Activated gamma-delta T cell treated with anti-CD3 and anti-CD28 coated beads, Interleukin-2, amount 50 U/mL, for 16 hours (primary cell): Measurements from ENCODE around the gene PAX8.
A peak's percentile ranks its signal among the peaks of the same experiment; 100 is the strongest.

Experiments used
- DNase-seq: peaks from one replicate; pipeline ENCODE4 v3.0.0-alpha.2; 2020; ENCODE audit warnings: low read depth

The PAX8 gene

DNA sequence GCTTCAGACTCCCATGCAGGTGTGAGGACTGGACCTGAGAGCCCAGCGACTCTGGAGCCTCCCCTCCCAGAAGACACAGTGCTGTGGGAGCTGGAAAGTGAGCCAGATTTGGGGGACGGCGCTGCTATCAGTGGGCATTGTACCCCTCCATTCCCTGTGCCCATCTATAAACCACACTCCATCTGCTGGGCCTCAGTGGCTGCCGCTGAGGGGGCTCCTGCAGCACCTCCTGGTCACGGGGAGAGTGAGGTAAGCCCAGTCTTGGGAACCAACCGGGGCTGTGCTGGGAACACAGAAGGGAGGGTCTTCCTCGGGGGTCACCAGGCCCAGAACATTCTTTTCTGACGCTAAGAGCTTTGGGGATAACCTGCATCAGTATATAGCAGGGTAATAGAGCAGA, 95.5 kb downstream of the PAX8 start:
- no peak for DNase-seq

DNA sequence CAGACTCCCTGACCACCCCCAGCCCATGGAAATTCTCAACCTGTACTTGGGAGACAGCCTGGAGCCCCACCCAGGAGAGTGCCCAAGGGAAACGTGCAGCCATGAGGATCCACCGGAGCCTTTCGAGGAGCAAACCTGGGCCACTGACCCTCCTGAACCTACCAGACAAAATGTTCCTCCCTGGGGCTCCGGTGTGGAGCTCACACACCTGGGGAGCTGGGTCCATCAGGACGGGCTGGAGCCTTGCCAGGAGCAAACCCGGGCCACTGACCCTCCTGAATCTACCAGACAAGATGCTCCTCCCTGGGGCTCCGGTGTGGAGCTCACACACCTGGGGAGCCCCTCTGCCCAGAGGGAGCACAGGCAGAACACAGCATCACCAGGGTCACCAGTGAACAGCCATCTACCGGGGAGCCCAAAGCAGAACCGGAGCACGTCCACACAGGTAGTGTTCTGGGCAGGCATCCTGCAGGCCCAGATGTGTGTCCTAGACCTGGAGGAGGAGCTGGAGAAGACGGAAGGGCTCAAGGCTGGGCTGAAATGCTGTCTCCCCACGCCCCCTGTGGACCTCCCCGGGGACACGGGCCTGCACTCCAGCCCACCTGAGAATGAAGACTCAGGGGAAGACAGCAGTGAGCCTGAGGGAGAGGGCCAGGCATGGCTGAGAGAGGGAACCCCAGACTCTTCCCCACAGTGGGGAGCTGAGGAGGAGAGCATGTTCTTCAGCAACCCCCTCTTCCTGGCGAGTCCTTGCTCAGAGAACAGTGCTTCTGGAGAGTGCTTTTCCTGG, 96.1 kb downstream of the PAX8 start:
- DNase-seq: no peak

DNA sequence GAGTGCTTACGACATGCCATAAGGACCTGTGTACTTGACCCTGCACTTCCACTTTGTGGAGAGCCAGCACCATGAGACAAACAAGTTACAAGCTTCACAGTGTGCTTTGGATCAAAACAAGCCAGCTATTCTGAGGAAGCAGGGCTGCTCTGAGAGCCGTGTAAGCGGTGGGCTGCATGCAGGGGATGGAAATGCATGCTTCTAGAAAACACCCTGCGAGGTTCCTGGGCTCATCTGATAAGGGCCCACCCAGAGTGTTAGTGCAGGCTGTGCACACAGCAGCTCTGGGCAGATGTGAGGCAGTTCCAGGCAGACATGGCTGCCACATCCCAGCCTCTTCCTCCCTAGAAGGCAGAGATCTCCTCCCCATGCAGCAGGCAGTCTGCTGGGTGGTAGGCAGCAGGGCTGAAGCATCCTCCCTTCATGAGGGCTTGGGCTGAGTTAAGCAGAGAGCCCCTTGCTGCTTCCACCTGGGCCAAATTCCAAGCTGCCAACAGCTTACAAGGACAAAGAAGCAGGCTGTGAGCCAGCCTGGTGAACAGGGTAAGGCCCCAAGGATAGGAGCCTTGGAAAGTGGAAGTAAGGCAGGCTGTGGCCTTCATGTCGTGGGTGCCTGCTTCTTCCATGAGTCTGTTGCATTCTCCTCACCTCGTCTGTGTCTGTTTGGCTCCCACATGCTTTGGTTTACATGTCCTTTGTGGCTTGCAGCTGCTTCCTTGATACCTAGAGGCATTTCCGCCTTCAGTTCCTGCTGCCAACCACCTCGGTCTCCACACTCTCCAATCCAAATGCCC, 97.3 kb downstream of the PAX8 start:
- DNase-seq: no peak

DNA sequence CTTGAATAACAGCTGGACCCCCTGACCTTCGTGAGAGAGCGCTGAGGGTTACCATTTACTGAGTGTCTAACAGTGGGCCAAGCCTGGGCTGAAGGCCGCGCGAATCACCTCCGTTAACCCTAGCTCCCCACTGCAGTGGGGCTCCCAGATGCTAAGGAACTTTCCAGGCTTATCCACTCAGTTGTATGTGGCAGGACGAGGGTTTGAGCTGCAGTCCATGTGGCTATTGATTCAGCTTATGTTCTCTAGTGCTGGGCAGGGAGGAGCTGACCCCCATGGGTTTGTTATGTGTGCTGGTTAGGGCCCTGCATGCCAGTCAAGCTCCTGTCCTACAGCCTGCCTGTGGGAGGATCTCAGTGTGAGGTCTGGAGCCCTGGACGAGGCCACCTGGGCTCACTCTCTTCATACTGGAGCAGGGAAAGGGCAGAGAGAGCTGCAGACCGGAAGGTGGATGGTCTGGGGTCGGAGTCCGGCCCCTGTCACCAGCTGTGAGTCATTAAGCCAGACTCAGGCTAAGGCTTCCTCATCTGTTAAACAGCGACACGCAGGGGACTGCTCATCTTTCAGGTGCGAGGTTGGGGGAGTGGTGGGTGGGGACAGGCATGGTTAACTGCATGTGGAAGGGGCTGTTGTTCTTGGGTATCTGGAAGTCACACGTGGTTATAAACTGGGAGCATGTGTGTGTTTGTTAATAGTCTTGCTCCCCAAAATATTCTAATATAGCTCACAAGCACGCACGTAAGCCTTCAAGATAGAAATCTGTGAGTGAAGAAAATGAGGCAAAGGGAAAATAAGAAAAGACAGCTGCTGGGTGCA, 98.4 kb downstream of the PAX8 start:
- DNase-seq: no peak

DNA sequence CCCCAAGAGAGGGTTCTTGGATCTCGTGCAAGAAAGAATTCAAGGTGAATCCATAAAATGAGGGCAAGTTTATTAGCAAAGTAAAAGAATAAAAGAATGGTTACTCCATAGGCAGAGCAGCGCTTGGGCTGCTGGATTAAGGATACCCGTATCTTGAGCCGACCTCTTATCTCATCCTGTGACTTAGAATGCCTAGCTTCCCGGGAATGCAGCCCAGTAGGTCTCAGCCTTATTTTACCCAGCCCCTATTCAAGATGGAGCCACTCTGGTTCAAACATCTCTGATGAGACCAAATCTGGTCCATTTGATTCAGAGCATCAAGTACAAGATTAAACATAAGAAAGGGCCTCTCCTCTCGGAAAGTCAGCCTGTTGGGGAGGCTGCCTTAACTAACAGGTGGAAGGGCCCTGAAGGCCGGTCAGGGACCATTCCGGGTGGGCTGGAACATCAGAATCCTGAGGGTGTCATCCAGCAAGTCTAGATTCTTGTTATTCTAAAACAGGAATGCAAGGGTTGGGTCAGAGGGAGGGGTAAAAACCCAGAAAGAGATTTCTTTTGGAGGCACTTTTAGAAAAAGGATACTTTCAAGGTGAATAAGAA, 99.2 kb downstream of the PAX8 start:
- DNase-seq: no peak

DNA sequence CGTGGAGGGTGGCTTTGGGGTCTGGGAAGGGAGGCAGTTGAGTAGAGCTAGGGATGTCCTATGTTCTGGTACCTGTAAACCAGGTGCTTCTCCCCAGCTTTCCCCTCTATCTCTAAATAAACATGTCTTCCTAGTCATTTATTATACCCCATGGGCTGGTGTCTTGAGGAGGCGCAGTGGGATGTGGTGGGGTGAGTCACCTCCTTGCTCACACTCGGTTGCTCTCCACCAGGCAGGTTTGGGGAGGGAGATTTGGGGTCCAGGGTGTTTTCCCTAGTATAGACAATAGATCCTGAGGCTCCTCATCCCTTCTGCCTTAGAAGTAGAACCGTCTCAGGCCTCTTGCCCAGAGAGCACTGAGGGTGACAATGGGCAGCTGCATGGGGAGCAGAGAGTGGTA, 99.8 kb downstream of the PAX8 start:
- no peak for DNase-seq

DNA sequence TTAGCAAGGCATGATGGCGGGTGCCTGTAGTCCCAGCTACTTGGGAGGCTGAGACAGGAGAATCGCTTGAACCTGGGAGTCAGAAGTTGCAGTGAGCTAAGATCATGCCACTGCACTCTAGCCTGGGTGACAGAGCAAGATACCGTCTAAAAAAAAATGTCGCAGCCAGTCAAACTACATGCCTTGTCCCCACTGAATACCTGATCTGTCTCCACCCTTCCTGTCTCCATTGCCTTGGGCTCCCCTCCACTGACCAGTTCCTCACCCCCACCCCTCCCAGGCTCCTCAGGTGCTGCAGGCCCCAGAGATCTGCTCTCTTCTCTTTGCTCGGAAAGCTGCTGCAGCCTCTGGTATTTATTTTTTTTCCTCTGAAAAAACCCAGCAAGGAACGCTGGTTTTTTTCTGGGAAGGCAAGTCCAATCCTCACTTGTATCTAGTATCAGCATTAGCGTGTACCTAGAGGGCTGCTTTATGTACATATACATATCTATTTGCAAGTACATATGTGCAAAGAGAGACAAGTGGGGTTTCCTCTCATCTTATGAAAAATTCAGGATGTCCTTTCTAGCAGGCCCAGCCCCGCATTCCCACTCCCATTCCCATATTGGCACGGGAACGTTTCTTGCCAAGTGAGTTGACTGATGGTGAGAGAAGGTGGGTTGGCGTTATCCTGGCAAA, 100.5 kb downstream of the PAX8 start:
- no peak for DNase-seq

DNA sequence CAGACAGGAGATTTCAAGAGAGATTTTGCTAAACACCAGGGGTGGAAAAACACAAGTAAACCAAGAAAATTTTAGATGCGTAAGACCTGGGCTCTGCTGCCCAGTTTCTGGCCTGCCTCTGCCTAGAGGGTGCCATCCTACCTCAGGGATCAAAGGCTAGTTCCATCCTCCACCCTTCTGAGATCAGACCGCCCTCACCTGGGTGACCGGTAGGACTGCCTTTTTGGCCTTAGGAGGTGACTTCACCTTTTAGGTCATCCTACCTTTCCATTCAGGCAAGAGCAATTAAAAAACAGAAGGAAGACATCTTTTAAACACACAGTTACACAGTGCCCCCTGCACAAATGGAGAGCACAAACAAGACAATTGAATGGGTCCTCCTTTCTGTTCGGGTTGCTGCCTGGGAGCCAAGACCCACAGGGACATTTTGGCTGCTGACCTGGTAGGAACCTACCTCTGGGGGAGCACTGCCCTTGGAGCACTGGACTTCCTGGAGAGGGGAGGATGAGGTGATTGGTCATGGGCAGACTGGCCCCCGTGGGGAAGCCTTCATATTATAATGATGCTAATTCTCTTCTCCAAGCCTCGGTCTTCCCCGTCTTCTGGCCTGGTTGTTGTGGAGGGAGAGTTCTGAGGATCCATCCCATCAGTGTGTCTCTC, 101.9 kb downstream of the PAX8 start:
- DNase-seq: no peak

DNA sequence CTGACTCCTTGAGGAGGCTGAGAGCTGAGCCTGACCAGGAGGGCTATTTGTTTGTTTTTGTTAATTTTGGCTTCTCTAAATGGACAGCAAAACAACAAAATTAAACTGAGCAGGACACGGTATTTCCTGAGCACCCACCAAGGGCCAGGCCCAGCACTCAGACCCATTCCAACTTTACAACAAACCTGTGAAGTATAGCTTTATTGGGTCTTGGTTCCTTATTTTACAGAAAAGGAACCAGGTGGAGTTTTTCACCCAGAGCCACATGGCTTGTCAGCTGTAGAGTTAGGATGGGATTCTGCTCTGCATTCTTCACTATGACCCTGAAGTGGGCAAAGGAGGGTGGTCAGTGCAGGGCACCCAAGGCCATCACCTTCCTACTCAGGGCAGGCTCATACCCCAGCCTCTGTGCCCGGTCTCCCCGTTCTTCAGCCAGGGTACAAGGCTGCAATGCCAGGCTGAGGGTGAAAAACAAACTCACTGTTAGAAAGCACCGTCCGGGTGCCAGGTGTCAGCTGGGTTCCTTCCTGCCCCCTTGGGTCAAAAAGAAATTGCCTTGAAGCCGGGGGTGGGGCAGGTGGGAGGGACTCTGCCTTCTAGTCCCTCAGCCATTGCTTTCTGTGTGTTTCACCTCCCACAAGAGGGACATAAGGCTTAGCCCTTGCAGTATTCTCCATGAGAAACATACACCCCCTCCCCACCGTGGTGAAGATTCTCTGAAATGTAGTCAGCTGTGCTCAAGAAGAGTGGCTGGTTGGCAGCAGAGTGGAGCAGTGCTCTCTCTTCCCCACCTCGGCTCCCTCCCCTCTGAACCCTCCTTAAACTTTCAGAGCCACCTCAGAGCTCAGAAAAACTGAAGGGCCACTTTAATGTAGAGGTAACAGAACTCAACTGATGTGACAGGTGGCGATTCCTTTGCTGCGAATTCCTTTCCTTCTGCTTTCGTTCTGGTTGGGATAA, 102.7 kb downstream of the PAX8 start:
- DNase-seq: no peak

DNA sequence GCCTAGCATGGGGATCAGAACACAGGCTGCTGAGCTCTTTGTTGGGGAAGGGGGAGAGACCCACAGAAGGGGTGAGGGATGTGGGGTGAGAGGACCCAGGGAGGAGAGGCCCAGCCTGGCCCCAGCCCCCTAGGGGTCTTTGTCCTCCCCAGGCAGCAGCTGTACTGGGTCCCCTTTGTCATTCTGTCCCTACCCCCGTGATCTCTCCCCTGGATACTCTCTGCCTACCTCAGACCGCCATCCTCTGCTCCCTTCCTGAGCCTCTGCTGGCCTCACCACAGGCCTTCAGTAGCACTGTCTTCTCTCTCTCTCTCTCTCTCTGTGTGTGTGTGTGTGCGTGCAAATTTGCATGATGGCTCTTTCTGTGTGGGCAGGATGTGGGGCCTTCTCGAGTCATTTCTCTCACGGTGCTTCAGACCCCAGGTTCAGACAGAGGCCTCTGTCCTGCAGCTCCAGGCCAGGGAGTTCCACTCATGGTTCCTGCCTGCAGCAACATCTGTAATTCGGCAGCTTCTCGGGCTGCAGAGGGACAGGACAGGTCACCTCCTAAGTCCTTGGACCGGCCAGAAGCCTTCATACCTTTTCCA, 103.6 kb downstream of the PAX8 start:
- peak; percentile 65 for DNase-seq

DNA sequence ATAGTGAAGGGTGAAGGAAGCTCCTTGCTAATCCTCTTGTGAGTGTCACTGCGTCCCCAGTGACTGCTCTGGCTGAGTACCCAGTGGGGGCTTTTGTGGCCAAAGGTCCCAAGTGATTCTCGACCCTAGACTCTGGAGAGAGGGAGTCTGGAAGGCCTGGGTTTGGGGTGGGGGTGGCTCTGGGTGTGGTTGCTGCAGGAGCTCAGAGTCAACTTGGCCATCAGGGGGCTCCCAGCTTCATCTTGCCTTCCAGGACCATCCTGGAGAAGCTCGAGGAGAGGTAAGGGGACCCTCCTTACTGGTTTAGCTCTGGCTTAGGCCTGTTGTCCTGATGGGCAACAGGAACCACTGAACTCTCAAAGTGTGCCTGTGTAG, 104.4 kb downstream of the PAX8 start:
- DNase-seq: no peak

DNA sequence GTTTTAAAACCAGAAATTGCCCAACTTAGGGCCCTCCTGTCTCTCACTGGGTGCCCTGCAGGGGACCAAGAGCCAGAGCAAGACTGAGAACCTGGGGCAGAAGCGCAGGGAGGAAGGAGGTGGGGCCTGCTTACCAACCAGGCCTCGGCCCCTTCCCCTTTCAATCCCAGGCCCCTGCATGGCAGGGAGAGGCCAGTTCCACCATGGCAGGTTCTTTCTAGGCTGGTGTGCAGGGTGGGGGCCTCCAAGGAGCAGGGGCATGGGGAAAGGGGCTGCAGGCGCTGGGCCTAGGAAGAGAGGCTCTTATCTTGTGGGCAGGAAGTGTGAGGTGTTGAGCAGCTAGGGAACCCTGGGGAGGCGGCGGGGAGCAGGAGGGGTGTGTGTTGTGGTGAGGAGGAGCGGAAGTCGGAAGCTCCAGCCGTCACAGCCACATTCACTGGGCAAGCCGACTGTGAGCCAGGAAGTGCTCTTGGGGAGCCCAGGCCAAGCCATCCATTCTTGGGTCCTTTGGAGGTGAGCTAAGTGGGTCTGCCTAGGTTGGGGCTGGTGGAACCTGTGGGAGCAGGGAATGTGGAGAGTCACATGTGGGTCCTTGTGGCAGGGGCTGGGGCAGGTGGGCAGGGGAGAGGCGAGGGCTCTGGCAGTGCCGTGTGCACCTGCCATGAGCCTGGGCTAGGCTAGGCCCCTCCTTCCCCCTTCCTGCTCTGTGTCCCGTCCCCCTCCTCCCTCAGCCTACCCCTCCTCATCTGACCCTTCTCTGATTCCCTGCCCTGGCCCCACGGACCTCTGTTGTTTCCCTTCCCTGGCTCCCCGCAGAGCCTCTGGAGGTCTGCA, 105.0 kb downstream of the PAX8 start, which contains the start of gene PSD4:
Gene PSD4, plus strand, starts transcription at position 430 of the 834 bp plus-strand sequence. CDS start 8,486 bp downstream, outside the sequence.
- peak; percentile 83 for DNase-seq

DNA sequence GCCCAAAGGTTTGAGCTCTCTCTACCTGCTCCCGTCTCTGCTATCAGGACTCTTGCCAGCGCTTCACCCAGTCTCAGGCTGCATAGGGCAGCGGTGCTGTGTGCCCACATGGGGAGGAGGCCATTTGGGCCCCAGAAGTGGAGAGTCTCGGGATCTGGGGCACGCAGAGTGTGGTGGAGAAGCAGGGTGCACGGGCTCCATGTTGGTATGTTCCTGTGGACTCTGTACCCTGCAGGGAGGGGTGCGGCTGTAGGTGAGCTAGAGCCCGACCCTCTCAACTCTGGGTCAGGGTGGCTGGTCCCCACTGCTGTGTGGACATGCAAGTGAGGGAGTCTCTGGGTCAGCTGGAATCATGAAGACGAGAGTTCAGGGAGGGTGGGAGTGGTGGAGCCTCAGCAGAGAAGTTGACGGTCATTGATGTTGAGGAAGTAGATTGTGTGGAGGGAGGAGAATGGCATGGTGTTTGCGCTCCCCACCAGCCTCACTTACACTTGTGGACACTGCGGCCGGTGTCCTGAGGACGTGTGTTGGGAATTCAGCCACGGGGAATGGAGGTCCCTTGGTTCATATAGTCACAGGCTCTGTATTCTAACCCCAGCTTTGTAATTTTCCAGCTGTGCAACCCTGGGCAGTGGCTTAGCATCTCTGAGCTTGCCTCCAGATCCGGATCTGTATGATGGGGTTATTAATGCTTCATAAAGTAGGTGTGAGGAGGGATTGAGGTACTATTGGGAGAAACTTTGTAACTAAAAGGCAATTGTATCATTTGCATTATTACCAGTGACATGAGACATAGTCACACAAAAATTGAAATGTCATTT, 105.8 kb downstream of the PAX8 start:
- DNase-seq: no peak

DNA sequence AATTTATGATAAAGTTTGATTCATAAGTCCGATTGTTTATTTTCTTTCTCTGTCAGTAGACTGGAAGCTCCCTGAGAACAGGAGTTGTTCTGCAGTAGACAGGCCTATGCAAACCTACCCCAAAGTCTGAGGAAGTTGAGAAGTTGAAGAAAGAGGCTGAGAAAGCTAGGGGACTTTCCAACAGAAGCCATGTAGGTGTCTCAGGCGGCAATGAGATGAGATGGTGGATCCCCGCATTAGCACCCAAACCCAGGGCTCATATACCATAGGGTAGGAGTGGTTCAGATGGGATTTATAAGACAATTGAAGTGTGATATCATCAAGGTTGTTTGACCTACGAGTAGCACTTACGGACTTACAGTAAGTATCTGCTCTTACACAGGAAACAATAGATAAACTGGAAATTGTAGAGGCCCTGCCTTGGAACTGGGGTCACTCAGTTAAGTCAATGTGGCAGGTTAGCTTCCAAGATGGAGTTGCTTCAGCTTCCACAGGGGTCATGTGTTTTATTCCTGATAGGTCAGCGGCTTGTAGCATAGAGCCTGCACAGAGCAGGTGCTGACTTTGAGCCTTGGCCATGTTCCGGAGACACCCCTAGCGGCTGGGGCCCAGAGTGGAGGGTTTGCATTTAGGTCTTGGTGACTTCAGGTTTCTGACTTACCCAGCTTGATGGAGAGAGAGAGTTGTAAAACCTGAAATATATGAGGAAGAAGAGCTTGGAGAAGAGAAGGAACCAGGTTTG, 107.2 kb downstream of the PAX8 start:
- DNase-seq: no peak

DNA sequence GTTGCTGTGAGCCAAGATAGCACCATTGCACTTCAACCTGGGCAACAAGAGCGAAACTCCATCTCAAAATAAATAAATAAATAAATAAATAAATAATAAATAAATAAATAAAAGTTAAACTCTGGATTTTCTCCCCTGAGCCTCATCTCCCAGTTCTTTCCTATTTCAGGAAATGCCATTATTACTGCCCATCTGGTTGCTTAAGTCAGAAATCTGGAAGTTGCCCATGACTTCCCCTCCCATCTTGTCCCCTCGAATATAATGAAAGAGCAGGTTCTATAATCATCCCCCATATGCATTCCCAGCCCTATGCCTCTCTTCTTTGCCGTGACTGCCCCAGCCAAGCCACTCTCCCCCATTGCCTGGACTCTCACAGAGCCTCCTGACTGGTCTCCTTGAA, 109.1 kb downstream of the PAX8 start:
- no peak for DNase-seq

DNA sequence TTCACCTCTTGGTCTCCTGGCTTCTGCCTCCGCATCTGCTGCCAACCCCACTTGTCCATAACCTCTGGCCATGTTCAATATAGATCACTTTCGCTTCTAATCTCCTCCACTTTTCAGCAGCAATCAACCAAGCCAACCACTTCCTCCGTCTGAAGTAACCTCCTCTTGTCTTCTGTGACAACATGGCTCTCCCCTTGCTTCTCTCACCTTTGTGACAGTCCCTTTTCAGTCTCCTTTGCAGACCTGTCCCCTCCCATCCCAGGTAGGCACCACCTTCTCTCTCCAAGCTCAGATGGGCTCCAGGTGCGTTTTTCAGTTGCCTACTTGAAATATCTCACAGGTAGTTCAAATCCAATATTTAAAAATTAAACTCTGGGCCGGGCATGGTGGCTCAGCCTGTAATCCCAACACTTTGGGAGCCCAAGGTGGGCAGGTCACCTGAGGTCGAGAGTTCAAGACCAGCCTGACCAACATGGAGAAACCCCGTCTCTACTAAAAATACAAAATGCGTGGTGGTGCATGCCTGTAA, 109.7 kb downstream of the PAX8 start:
- no peak for DNase-seq

DNA sequence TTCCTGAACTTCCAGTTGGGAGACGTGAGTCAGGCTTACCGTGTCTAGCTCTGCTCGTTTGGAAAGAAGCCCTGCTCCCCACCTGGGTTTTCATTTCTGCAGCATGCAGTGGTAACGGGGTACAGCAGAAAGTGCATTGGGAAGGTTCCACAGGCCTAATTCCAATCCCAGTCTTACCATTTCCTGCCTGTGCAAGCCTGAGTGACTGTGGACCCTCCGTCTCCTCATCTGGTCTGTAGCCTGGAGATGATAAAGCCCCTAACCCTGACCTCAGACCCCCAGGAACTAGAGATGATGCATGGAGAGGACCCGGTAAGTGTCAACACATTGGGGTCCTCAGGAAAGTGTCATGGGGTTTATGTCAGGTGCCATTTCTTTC, 110.8 kb downstream of the PAX8 start:
- DNase-seq: no peak
